Measurements from ENCODE around the gene AFF2. TPM values are rescaled to one million over a fixed set of nuclear protein-coding genes. Genes with fewer than 3 reads are reported as not detected.

Gene AFF2
- total and polyA plus RNA-seq, 3 donors from 2014 or later, result 4.7 to 28.1 (median 21.3) TPM

DNA sequence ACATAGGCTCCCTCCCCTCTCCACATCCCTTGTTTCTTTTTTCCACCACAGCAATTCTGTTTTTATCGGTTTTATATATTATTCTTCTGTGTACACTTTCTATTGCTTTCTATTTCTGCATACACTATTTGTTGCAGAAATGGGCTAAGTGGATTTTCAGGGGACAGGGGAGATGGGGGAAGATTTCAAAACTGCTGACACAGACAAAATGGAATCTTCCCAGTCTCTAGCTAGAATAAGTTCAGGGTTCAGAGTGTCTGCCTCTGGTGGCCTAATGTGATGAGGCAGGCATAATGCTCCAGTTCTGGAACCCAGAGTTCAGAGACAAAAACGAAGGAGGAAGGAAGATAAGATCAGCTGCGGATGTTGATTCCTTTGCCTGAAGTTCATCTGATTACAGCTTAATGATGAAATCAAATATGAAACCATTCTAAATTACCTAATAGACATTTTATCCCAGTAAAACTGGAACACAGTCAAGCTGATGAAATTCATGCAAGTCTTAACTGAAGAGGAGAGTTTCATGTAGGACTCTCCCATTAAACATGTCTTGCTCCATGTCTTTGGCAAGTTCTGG lies 447.1 kb downstream of the AFF2 start:
- intact Hi-C loops (cut with DNase I; ENCODE audit: low total_unique reads), result no loop called here
- Histone ChIP-seq H3K4me1 (no peaks in the 10 kb centered on the region), H3K27me3 (no peaks in the 10 kb centered on the region), H3K36me3 (ENCODE audit: low read depth, missing control alignments) (no peaks in the 10 kb centered on the region), H3K4me3 (no peak overlapping the region), H3K27ac (no peak overlapping the region), H3K9me3 (no peaks in the 10 kb centered on the region)
- DNase-seq, result no peak
- TF ChIP-seq, protein P1, sequence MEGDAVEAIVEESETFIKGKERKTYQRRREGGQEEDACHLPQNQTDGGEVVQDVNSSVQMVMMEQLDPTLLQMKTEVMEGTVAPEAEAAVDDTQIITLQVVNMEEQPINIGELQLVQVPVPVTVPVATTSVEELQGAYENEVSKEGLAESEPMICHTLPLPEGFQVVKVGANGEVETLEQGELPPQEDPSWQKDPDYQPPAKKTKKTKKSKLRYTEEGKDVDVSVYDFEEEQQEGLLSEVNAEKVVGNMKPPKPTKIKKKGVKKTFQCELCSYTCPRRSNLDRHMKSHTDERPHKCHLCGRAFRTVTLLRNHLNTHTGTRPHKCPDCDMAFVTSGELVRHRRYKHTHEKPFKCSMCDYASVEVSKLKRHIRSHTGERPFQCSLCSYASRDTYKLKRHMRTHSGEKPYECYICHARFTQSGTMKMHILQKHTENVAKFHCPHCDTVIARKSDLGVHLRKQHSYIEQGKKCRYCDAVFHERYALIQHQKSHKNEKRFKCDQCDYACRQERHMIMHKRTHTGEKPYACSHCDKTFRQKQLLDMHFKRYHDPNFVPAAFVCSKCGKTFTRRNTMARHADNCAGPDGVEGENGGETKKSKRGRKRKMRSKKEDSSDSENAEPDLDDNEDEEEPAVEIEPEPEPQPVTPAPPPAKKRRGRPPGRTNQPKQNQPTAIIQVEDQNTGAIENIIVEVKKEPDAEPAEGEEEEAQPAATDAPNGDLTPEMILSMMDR (IDR thresholded peaks at IDR 0.05), result no peak
- TF ChIP-seq POLR2A (IDR thresholded peaks at IDR 0.05), result no peak
- 71 to 74% methylated on average over 3 of the region's 3 CpGs for WGBS, 2 donors

GRCh38 chrX:148956352-148956751 lies 455.9 kb downstream of the AFF2 start:
- no peak for DNase-seq
- TF ChIP-seq POLR2A (IDR thresholded peaks at IDR 0.05), result no peak
- TF ChIP-seq, protein P1 (IDR thresholded peaks at IDR 0.05), result no peak
- Histone ChIP-seq H3K4me3 (no peak overlapping the region), H3K27ac (no peak overlapping the region), H3K27me3 (no peaks in the 10 kb centered on the region), H3K4me1 (no peaks in the 10 kb centered on the region), H3K9me3 (no peaks in the 10 kb centered on the region), H3K36me3 (ENCODE audit: low read depth, missing control alignments) (no peaks in the 10 kb centered on the region)
- intact Hi-C loops (cut with DNase I; ENCODE audit: low total_unique reads), result no loop called here
- WGBS, 2 donors, result 50 to 98% methylated on average over 1 to 3 of the region's 3 CpGs

DNA sequence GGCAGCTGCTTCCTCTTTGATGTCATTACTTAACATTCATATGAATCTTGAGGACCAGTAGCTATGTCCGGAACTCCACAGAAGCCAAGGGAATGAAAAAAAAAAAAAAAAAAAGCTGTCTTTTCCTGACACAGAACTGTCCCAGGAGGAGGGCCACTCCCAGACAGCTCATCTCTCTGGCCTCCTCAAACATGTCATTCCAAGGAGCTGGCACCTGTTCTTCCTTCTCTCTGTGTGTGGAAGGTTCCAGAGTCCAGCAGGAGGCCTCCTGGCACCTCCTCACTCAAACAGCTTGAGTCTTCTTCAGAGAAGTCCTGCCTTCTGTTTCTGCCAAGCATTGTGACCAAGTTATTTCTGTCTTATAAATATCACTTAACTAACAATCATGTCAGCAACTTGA lies 458.5 kb downstream of the AFF2 start:
- 83 to 100% methylated on average over 1 of the region's 1 CpG for WGBS, 2 donors
- DNase-seq, result no peak
- intact Hi-C loops (cut with DNase I; ENCODE audit: low total_unique reads), result no loop called here

GRCh38 chrX:148960060-148960459 lies 459.6 kb downstream of the AFF2 start:
- TF ChIP-seq, protein P1 (IDR thresholded peaks at IDR 0.05), result no peak
- TF ChIP-seq POLR2A (IDR thresholded peaks at IDR 0.05), result no peak
- Histone ChIP-seq H3K4me3 (no peak overlapping the region), H3K36me3 (ENCODE audit: low read depth, missing control alignments) (no peaks in the 10 kb centered on the region), H3K9me3 (no peaks in the 10 kb centered on the region), H3K27ac (no peak overlapping the region), H3K27me3 (no peaks in the 10 kb centered on the region), H3K4me1 (no peaks in the 10 kb centered on the region)
- WGBS, 2 donors, result 63 to 71% methylated on average over 1 of the region's 1 CpG
- DNase-seq, result no peak
- intact Hi-C loops (cut with DNase I; ENCODE audit: low total_unique reads), result no loop called here

More for the DNA sequence above, 458.5 kb downstream of the AFF2 start:
- Histone ChIP-seq H3K4me1 (no peaks in the 10 kb centered on the region), H3K36me3 (ENCODE audit: low read depth, missing control alignments) (no peaks in the 10 kb centered on the region), H3K27ac (no peak overlapping the region), H3K27me3 (no peaks in the 10 kb centered on the region), H3K9me3 (no peaks in the 10 kb centered on the region), H3K4me3 (no peak overlapping the region)
- TF ChIP-seq, protein P1 (IDR thresholded peaks at IDR 0.05), result no peak
- no peak for TF ChIP-seq POLR2A (IDR thresholded peaks at IDR 0.05)

- Histone ChIP-seq H3K27ac (no peak overlapping the region), H3K36me3 (ENCODE audit: low read depth, missing control alignments) (no peaks in the 10 kb centered on the region), H3K4me3 (no peak overlapping the region), H3K27me3 (no peaks in the 10 kb centered on the region), H3K4me1 (no peaks in the 10 kb centered on the region), H3K9me3 (no peaks in the 10 kb centered on the region)
- 91% methylated on average over 4 of the region's 4 CpGs for WGBS, 2 donors
- intact Hi-C loops (cut with DNase I; ENCODE audit: low total_unique reads), result no loop called here
- no peak for DNase-seq
- TF ChIP-seq, protein P1 (IDR thresholded peaks at IDR 0.05), result no peak
- TF ChIP-seq POLR2A (IDR thresholded peaks at IDR 0.05), result no peak
Observed at GRCh38 chrX:148961985-148962384, 461.6 kb downstream of the AFF2 start.

Measured in testis (tissue), 3 donors.